A549 (cell line): Measurements from ENCODE around the gene PAXIP1.

Experiments used
- CHD2 ChIP-seq: fragments of 150-350 bp; IDR thresholded peaks from 2 replicates; pipeline ENCODE4 v1.6.1; 2014; ENCODE audit warnings: low read length; ENCODE audit not compliant: partially characterized antibody
- POLR2A ChIP-seq: IDR thresholded peaks from 2 replicates; pipeline ENCODE4 v1.6.1; 2012; ENCODE audit warnings: mild to moderate bottlenecking, low read length
- RAD21 ChIP-seq, 2 experiments: fragments of >200 bp in 1 of 2; sonication (Bioruptor Twin) in 1 of 2; formaldehyde crosslinking in 1 of 2; IDR thresholded peaks in 1 of 2; conservative IDR thresholded peaks in 1 of 2; 2 replicates in 1 of 2; 3 replicates in 1 of 2; pipeline ENCODE4 v1.6.1; 2012 to 2018; ENCODE audit warnings: inconsistent platforms in 1 of 2
- TF ChIP-seq, protein P1 (sequence below): fragments of >200 bp; sonication (Bioruptor Twin); formaldehyde crosslinking; IDR thresholded peaks from 3 replicates; pipeline ENCODE4 v1.5.1; 2016

DNA sequence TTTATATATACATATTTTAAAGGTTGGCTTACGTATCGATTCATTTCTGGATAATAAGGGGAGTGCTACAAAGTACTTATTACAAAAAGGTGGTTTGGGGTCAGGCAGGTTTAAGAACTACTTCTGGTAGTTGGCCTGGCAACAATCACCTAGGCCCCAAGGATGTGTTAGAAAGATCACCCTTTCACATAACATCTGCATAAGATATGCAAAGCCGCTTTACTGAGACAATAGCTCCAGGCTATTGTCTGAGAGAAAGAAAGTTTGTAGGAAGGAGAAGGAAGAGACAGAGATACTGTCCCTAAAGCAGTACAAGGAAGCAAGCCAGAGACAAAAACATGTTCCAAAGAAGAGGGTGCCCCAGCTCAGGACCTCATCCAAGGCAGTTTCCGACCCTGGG is 6.2 kb downstream of the PAXIP1 start:
- TF ChIP-seq, protein P1, sequence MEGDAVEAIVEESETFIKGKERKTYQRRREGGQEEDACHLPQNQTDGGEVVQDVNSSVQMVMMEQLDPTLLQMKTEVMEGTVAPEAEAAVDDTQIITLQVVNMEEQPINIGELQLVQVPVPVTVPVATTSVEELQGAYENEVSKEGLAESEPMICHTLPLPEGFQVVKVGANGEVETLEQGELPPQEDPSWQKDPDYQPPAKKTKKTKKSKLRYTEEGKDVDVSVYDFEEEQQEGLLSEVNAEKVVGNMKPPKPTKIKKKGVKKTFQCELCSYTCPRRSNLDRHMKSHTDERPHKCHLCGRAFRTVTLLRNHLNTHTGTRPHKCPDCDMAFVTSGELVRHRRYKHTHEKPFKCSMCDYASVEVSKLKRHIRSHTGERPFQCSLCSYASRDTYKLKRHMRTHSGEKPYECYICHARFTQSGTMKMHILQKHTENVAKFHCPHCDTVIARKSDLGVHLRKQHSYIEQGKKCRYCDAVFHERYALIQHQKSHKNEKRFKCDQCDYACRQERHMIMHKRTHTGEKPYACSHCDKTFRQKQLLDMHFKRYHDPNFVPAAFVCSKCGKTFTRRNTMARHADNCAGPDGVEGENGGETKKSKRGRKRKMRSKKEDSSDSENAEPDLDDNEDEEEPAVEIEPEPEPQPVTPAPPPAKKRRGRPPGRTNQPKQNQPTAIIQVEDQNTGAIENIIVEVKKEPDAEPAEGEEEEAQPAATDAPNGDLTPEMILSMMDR, result no peak
- TF ChIP-seq POLR2A (no peak), CHD2 (no peak), RAD21 (conservative IDR thresholded peaks at IDR 0.05 in 1 of 2, IDR thresholded peaks at IDR 0.05 in 1 of 2) (no peak)
